H1 (cell line): Measurements from ENCODE around the gene KLHL1. TPM values are rescaled to one million over a fixed set of nuclear protein-coding genes. Genes with fewer than 3 reads are reported as not detected.

Experiments
- CTCF ChIA-PET: fragments of 300-600 bp; sonication (Branson Sonifier 250); formaldehyde crosslinking; loops from one replicate; lab custom pipeline; 2021; ENCODE audit not compliant: partially characterized antibody; lab: Charles Lee
- POLR2A ChIA-PET: fragments of 300-600 bp; sonication (Branson Sonifier 250); formaldehyde crosslinking; loops from one replicate; lab custom pipeline; 2021; ENCODE audit warnings: inconsistent platforms; ENCODE audit not compliant: partially characterized antibody; lab: Charles Lee
- DNase-seq, 2 experiments: peaks; one replicate each; pipeline versions ENCODE4 v3.0.0 to v3.0.0-alpha.2; 2010 to 2022; ENCODE audit warnings: low spot score in 2 of 2, low read depth in 1 of 2, mixed read lengths in 1 of 2
- FAIRE-seq: peaks from 2 replicates; lab custom pipeline; 2011; peaks lifted over from hg19 to GRCh38; lab: Jason Lieb, UNC
- H2AFZ ChIP-seq: 2 replicates; pipeline ENCODE4 v1.8.1; 2012; ENCODE audit warnings: low read length, inconsistent platforms
- H2AK5ac ChIP-seq: 2 replicates; pipeline ENCODE4 v1.6.1; 2013; ENCODE audit warnings: low read depth, low read length
- H2BK120ac ChIP-seq: replicated peaks from 2 replicates; pipeline ENCODE3; 2013; ENCODE audit warnings: low read depth, low read length, inconsistent platforms
- H2BK12ac ChIP-seq: 2 replicates; pipeline ENCODE4 v1.6.1; 2013; ENCODE audit warnings: low read depth, low read length
- H2BK15ac ChIP-seq: 2 replicates; pipeline ENCODE4 v1.6.1; 2013; ENCODE audit warnings: low read length
- H2BK20ac ChIP-seq: 2 replicates; pipeline ENCODE4 v1.6.1; 2013; ENCODE audit warnings: low read length
- H2BK5ac ChIP-seq: 2 replicates; pipeline ENCODE4 v1.6.1; 2013; ENCODE audit warnings: low read depth, low read length
- H3K14ac ChIP-seq: 2 replicates; pipeline ENCODE4 v1.6.1; 2013; ENCODE audit warnings: inconsistent platforms; ENCODE audit not compliant: insufficient read length
- H3K18ac ChIP-seq: 2 replicates; pipeline ENCODE4 v1.6.1; 2013; ENCODE audit warnings: low read length; ENCODE audit errors: extremely low read depth
- H3K23ac ChIP-seq: 2 replicates; pipeline ENCODE4 v1.6.1; 2013; ENCODE audit warnings: inconsistent platforms; ENCODE audit not compliant: insufficient read length
- H3K23me2 ChIP-seq: 2 replicates; pipeline ENCODE4 v1.6.1; 2013; ENCODE audit warnings: low read depth, low read length
- H3K27ac ChIP-seq: 2 replicates; pipeline ENCODE4 v1.6.1; 2011; ENCODE audit warnings: low read depth, low read length, inconsistent platforms
- H3K27me3 ChIP-seq, 4 experiments: replicated peaks in 1 of 4; 1 replicate in 1 of 4; 2 replicates in 3 of 4; pipeline versions ENCODE4 v1.6.1 to v1.8.1; 2011 to 2013; ENCODE audit warnings: low read length in 3 of 4, mild to moderate bottlenecking in 3 of 4, inconsistent platforms in 2 of 4, mixed read lengths in 2 of 4, moderate library complexity in 1 of 4; ENCODE audit not compliant: control insufficient read depth in 3 of 4, insufficient read depth in 3 of 4; ENCODE audit errors: extremely low read depth in 1 of 4
- H3K36me3 ChIP-seq, 4 experiments: 2 replicates each; pipeline versions ENCODE4 v1.6.1 to v1.8.1; 2011 to 2013; ENCODE audit warnings: mild to moderate bottlenecking in 4 of 4, low read length in 3 of 4, moderate library complexity in 2 of 4, control low read depth in 1 of 4, inconsistent platforms in 1 of 4; ENCODE audit not compliant: insufficient read depth in 4 of 4, control insufficient read depth in 2 of 4
- H3K4ac ChIP-seq: replicated peaks from 2 replicates; pipeline ENCODE3; 2013; ENCODE audit warnings: low read length, low read depth, mixed read lengths, inconsistent platforms; ENCODE audit not compliant: insufficient read length
- H3K4me1 ChIP-seq, 4 experiments: replicated peaks in 1 of 4; 1 replicate in 1 of 4; 2 replicates in 3 of 4; pipeline versions ENCODE4 v1.6.1 to v1.8.1; 2011 to 2013; ENCODE audit warnings: low read length in 3 of 4, inconsistent platforms in 2 of 4, mixed read lengths in 1 of 4; ENCODE audit not compliant: insufficient read depth in 4 of 4, control insufficient read depth in 3 of 4
- H3K4me2 ChIP-seq, 2 experiments: 2 replicates each; pipeline versions ENCODE4 v1.6.1 to v1.8.1; 2011 to 2013; ENCODE audit warnings: low read depth in 2 of 2, low read length in 2 of 2, control low read depth in 1 of 2, inconsistent platforms in 1 of 2, mild to moderate bottlenecking in 1 of 2; ENCODE audit not compliant: insufficient read depth in 1 of 2
- H3K4me3 ChIP-seq, 4 experiments: fragments of 200-600, 300-600 bp in 1 of 4; sonication (generic), shearing (Covaris generic), sonication (Bioruptor Twin) in 1 of 4; 2 replicates each; pipeline versions ENCODE4 v1.5.1 to v1.8.1; 2011 to 2016; ENCODE audit warnings: low read length in 4 of 4, low read depth in 3 of 4, control low read depth in 2 of 4, inconsistent platforms in 2 of 4, mild to moderate bottlenecking in 2 of 4, mixed read lengths in 1 of 4, moderate library complexity in 1 of 4; ENCODE audit not compliant: insufficient read depth in 2 of 4; ENCODE audit errors: extremely low read depth in 1 of 4
- H3K56ac ChIP-seq: replicated peaks from 2 replicates; pipeline ENCODE3; 2013; ENCODE audit warnings: low read depth, mild to moderate bottlenecking, mixed read lengths, low read length, inconsistent platforms; ENCODE audit not compliant: insufficient read length
- H3K79me1 ChIP-seq: 2 replicates; pipeline ENCODE4 v1.6.1; 2013; ENCODE audit warnings: low read depth, low read length, control low read depth
- H3K79me2 ChIP-seq, 2 experiments: 2 replicates each; pipeline versions ENCODE4 v1.6.1 to v1.8.1; 2012 to 2013; ENCODE audit warnings: low read length in 2 of 2, mild to moderate bottlenecking in 2 of 2, inconsistent platforms in 1 of 2; ENCODE audit not compliant: insufficient read depth in 2 of 2, control insufficient read depth in 1 of 2
- H3K9ac ChIP-seq, 4 experiments: replicated peaks in 1 of 4; 1 replicate in 1 of 4; 2 replicates in 3 of 4; pipeline versions ENCODE4 v1.6.1 to v1.8.1; 2011 to 2013; ENCODE audit warnings: low read depth in 3 of 4, low read length in 3 of 4, control low read depth in 2 of 4, mild to moderate bottlenecking in 2 of 4, moderate library complexity in 2 of 4, inconsistent platforms in 1 of 4; ENCODE audit errors: extremely low read depth in 1 of 4
- H3K9me3 ChIP-seq, 2 experiments: 2 replicates each; pipeline versions ENCODE4 v1.6.1 to v1.8.1; 2012 to 2013; ENCODE audit warnings: mild to moderate bottlenecking in 2 of 2, moderate library complexity in 2 of 2, control low read depth in 1 of 2, inconsistent platforms in 1 of 2, low read depth in 1 of 2, low read length in 1 of 2, mixed read lengths in 1 of 2; ENCODE audit not compliant: insufficient read depth in 2 of 2
- H4K20me1 ChIP-seq, 2 experiments: replicated peaks in 1 of 2; 2 replicates each; pipeline versions ENCODE3 to v1.8.1; 2011 to 2013; ENCODE audit warnings: inconsistent platforms in 2 of 2, low read length in 2 of 2, mild to moderate bottlenecking in 1 of 2; ENCODE audit not compliant: insufficient read depth in 2 of 2, control insufficient read depth in 1 of 2
- H4K5ac ChIP-seq: 2 replicates; pipeline ENCODE4 v1.6.1; 2013; ENCODE audit warnings: low read length, low read depth, mixed read lengths, inconsistent platforms; ENCODE audit not compliant: insufficient read length
- H4K8ac ChIP-seq: 2 replicates; pipeline ENCODE4 v1.8.0; 2013; ENCODE audit warnings: mild to moderate bottlenecking, moderate library complexity, low read length, inconsistent platforms; ENCODE audit not compliant: insufficient read depth; ENCODE audit errors: extremely low read depth
- H4K91ac ChIP-seq: replicated peaks from 2 replicates; pipeline ENCODE3; 2013; ENCODE audit warnings: low read length, mixed read lengths, inconsistent platforms; ENCODE audit not compliant: insufficient read length
- ASH2L ChIP-seq: fragments of 200-600, 300-600 bp; sonication (generic); IDR thresholded peaks from one replicate; pipeline ENCODE4 v1.7.1; 2017; ENCODE audit warnings: low read length
- CBX8 ChIP-seq: fragments of 300-800, 300-1000 bp; sonication (generic); IDR thresholded peaks from 2 replicates; pipeline ENCODE4 v1.7.1; 2016; ENCODE audit warnings: low read depth, low read length, borderline replicate concordance
- HDAC6 ChIP-seq: IDR thresholded peaks from one replicate; pipeline ENCODE4 v1.7.1; 2012; ENCODE audit warnings: low read depth, mild to moderate bottlenecking, inconsistent platforms, low read length, moderate library complexity
- RFX5 ChIP-seq: IDR thresholded peaks from 2 replicates; pipeline ENCODE4 v1.6.1; 2011; ENCODE audit warnings: low read depth, low read length, improper control_type of control experiment, borderline replicate concordance
- SP4 ChIP-seq: IDR thresholded peaks from 2 replicates; pipeline ENCODE4 v1.6.1; 2012; ENCODE audit warnings: low read length, inconsistent platforms
- SRF ChIP-seq: IDR thresholded peaks from 2 replicates; pipeline ENCODE4 v1.6.1; 2011; ENCODE audit warnings: mild to moderate bottlenecking, low read depth, low read length, moderate library complexity
- TCF12 ChIP-seq: IDR thresholded peaks from 2 replicates; pipeline ENCODE4 v1.6.1; 2011; ENCODE audit warnings: low read depth, mild to moderate bottlenecking, low read length
- YY1 ChIP-seq: IDR thresholded peaks from 2 replicates; pipeline ENCODE4 v1.6.1; 2011; ENCODE audit warnings: low read depth, mild to moderate bottlenecking, low read length
- ZNF274 ChIP-seq: IDR thresholded peaks from 2 replicates; pipeline ENCODE4 v1.7.0; 2012; ENCODE audit warnings: low read length, borderline replicate concordance; ENCODE audit errors: extremely low read depth
- WGBS, 2 experiments: shearing (Covaris generic) in 1 of 2; methylation state at CpG; one replicate each; pipeline versions ENCODE4 v1.1.6 to v1.1.7; 2013 to 2015; ENCODE audit warnings: low lambda C conversion rate in 2 of 2, mixed read lengths in 2 of 2, inconsistent platforms in 1 of 2, low coverage in 1 of 2, missing lambda C conversion rate in 1 of 2; ENCODE audit not compliant: insufficient replicate concordance in 2 of 2, insufficient coverage in 1 of 2, insufficient read length in 1 of 2; ENCODE audit errors: extremely low coverage in 1 of 2, missing lambda C conversion rate in 1 of 2; 5-methylcytosine and 5-hydroxymethylcytosine counted together
- polyA plus RNA-seq, 7 experiments: library from polyadenylated mRNA; depleted of rRNA in 3 of 7; stranded (reverse) in 5 of 7; unstranded in 2 of 7; fragments of >200 nt in 5 of 7; fragments of 200-250 nt in 2 of 7; gene quantifications; 1 replicate in 5 of 7; 2 replicates in 1 of 7; 4 replicates in 1 of 7; pipeline versions ENCODE4 v1.2.1 to v1.2.3, GENCODE V29; 2011 to 2013; ENCODE audit warnings: missing spikeins in 2 of 7, mixed read lengths in 2 of 7
- total RNA-seq: library from RNA; stranded (reverse); fragmentation: NEBNext Ultra II Directional; extraction: Animal tissue kit (Norgen Biotek cat#: 25700); gene quantifications from 2 replicates; pipeline ENCODE4 v1.2.1, GENCODE V29; 2021
- TF ChIP-seq, protein P1 (sequence below): IDR thresholded peaks from 2 replicates; pipeline ENCODE4 v1.6.1; 2011; ENCODE audit warnings: low read length, improper control_type of control experiment

KLHL1 gene
- total and polyA plus RNA-seq, 2 of the 8 experiments (the other 6 are each of a cell fraction or from before 2014, with no cell fraction given): not detected

DNA sequence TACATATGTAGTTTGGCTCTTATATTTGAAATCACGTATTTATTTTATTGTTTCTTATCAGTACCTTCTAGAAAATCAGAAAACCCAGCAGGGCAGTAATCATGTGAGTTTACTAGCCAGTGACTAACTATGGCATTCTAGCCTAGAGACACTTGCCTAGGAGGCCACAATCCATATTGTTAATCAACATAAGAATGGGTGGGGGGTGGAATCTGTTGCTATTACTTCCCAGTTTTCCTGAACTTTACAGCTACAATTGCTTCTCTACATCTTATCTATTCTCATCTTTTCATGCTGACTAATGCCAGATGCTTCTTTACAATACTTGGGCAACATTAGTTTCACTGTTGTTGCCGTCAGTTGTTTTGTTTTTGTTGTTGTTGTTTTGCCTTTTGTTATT, 19.3 kb downstream of the KLHL1 start:
- H3K9me3 ChIP-seq: no peaks in the 10 kb centered on the region
- no peaks in the 10 kb centered on the region for H4K20me1 ChIP-seq
- H3K79me2 ChIP-seq: no peaks in the 10 kb centered on the region
- no peak overlapping the region for H3K14ac ChIP-seq
- H3K56ac ChIP-seq: no peak overlapping the region
- H2BK120ac ChIP-seq: no peak overlapping the region
- ChIA-PET CTCF (interaction anchor here (0.6 to 3.3 kb wide), 2 partner anchors 9 to 388 kb away, joined by 3 to 18 read pairs; no protein-coding TSS in a partner anchor), POLR2A (interaction anchor here (1.3 kb wide), 1 partner anchor 19 kb away, joined by 3 read pairs; the partner anchor contains the start of genes ATXN8OS and KLHL1)
- no peaks in the 10 kb centered on the region for H3K36me3 ChIP-seq
- H3K4me2 ChIP-seq: peak overlapping the region in 1 of 2 experiments; percentile 45; a peak in 2 of 4 replicates
- no peak overlapping the region for H2AK5ac ChIP-seq
- H3K4ac ChIP-seq: no peak overlapping the region
- no peak overlapping the region for H3K23ac ChIP-seq
- no peaks in the 10 kb centered on the region for H3K27me3 ChIP-seq
- H3K18ac ChIP-seq: no peak overlapping the region
- H3K4me3 ChIP-seq: no peak overlapping the region; a peak in 1 of 8 replicates
- no peak overlapping the region for H2BK15ac ChIP-seq
- no peak overlapping the region for H2BK12ac ChIP-seq
- H4K8ac ChIP-seq: no peak overlapping the region
- H4K5ac ChIP-seq: no peak overlapping the region
- H3K79me1 ChIP-seq: no peaks in the 10 kb centered on the region
- no peak for TF ChIP-seq CBX8
- TF ChIP-seq, protein P1, sequence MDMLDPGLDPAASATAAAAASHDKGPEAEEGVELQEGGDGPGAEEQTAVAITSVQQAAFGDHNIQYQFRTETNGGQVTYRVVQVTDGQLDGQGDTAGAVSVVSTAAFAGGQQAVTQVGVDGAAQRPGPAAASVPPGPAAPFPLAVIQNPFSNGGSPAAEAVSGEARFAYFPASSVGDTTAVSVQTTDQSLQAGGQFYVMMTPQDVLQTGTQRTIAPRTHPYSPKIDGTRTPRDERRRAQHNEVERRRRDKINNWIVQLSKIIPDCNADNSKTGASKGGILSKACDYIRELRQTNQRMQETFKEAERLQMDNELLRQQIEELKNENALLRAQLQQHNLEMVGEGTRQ: no peak
- no peak for TF ChIP-seq SP4
- no peak for TF ChIP-seq HDAC6
- TF ChIP-seq RFX5: no peak
- TF ChIP-seq ZNF274: no peak
- TF ChIP-seq TCF12: no peak
- no peak for TF ChIP-seq ASH2L
- TF ChIP-seq YY1: no peak
- TF ChIP-seq SRF: no peak
- FAIRE-seq: no peak
- no peak overlapping the region; the same call in 1 of the 2 replicates for H3K27ac ChIP-seq
- whole genome bisulfite sequencing, 2 experiments: 75% methylated on average over 2 of the region's 2 CpGs; no CpG with 5 or more reads in 1 of the 2 experiments
- no peaks in the 10 kb centered on the region for H3K23me2 ChIP-seq
- no peak overlapping the region for H3K9ac ChIP-seq
- H2BK5ac ChIP-seq: no peak overlapping the region
- no peak overlapping the region for H4K91ac ChIP-seq
- DNase-seq: no peak
- peaks cover 0 to 4% (median 2%) of the 10 kb centered on the region in 4 experiments; a peak in 4 of 7 replicates for H3K4me1 ChIP-seq
- no peak overlapping the region for H2AFZ ChIP-seq
- H2BK20ac ChIP-seq: no peak overlapping the region
